Measurements from ENCODE around the gene VSTM2A. TPM values are rescaled to one million over a fixed set of nuclear protein-coding genes. Genes with fewer than 3 reads are reported as not detected.

Gene VSTM2A
- total RNA-seq, 2 donors from 2014 or later = 0.72 to 4.2 TPM

DNA sequence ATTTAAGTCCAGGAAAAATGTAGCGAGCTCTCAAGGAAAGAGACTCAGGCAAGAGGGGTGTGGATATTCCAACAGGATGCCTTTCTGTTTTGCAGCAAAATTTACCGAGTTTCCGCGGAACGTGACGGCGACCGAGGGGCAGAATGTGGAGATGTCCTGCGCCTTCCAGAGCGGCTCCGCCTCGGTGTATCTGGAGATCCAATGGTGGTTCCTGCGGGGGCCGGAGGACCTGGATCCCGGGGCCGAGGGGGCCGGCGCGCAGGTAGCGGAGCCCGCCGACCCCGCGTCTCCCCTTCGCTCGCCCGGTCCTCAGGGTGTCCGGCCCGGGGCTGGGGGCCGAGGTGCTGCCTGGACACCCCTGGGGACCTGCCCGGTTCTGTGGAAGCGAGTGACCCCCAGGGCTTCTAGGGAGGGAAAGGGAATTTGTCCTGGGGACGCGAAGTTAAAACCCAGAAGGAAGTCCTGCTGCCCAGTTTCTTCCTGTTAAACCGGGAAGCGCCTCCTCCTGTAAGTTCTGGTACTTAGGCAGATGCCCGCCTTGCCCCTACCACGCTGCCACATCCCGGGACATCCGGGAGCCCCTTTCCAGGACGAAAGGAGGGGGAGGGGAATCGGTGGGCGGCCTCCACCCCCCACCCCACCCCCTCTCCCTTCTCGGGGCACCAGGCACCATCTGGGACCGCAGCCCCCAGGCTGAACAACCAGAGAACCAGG, 2.5 kb downstream of the VSTM2A start:
- TF ChIP-seq, protein P1, sequence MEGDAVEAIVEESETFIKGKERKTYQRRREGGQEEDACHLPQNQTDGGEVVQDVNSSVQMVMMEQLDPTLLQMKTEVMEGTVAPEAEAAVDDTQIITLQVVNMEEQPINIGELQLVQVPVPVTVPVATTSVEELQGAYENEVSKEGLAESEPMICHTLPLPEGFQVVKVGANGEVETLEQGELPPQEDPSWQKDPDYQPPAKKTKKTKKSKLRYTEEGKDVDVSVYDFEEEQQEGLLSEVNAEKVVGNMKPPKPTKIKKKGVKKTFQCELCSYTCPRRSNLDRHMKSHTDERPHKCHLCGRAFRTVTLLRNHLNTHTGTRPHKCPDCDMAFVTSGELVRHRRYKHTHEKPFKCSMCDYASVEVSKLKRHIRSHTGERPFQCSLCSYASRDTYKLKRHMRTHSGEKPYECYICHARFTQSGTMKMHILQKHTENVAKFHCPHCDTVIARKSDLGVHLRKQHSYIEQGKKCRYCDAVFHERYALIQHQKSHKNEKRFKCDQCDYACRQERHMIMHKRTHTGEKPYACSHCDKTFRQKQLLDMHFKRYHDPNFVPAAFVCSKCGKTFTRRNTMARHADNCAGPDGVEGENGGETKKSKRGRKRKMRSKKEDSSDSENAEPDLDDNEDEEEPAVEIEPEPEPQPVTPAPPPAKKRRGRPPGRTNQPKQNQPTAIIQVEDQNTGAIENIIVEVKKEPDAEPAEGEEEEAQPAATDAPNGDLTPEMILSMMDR (IDR thresholded peaks at IDR 0.05) = no peak
- Histone ChIP-seq H3K27me3 (peaks cover 46% of the 10 kb centered on the region), H3K9me3 (no peaks in the 10 kb centered on the region), H3K4me3 (no peak overlapping the region), H3K27ac (no peak overlapping the region), H3K36me3 (no peaks in the 10 kb centered on the region), H3K9ac (ENCODE audit: low read depth in 2 of 2, low read length in 2 of 2) (no peak overlapping the region), H3K4me1 (no peaks in the 10 kb centered on the region)
- intact Hi-C loops (cut with DNase I) = no loop called here
- no peak for DNase-seq

DNA sequence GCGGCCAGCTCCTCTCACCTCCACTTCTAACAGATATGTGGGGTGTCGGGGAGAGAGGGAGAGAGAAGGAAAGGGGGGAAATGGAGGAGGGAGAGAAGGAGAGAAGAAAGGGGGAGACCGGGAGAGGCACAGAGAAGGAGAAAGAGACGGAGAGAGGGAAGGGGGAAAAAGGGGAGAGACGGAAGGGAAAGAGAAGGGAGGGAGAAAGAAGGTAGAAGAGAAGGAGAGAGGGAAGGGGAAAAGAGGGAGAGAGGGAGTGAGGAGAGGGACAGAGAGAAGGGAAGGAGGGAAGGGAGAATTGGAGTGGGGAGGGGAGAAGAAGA, 3.0 kb downstream of the VSTM2A start:
- intact Hi-C loops (cut with DNase I) = no loop called here
- H3K27ac ChIP-seq = no peak overlapping the region
- no peaks in the 10 kb centered on the region for H3K9me3 ChIP-seq
- H3K4me3 ChIP-seq = no peak overlapping the region
- TF ChIP-seq, protein P1 (IDR thresholded peaks at IDR 0.05) = no peak
- DNase-seq = no peak
- H3K36me3 ChIP-seq = no peaks in the 10 kb centered on the region
- H3K9ac ChIP-seq (ENCODE audit: low read depth in 2 of 2, low read length in 2 of 2) = no peak overlapping the region
- H3K4me1 ChIP-seq = no peaks in the 10 kb centered on the region
- H3K27me3 ChIP-seq = peaks cover 46% of the 10 kb centered on the region

DNA sequence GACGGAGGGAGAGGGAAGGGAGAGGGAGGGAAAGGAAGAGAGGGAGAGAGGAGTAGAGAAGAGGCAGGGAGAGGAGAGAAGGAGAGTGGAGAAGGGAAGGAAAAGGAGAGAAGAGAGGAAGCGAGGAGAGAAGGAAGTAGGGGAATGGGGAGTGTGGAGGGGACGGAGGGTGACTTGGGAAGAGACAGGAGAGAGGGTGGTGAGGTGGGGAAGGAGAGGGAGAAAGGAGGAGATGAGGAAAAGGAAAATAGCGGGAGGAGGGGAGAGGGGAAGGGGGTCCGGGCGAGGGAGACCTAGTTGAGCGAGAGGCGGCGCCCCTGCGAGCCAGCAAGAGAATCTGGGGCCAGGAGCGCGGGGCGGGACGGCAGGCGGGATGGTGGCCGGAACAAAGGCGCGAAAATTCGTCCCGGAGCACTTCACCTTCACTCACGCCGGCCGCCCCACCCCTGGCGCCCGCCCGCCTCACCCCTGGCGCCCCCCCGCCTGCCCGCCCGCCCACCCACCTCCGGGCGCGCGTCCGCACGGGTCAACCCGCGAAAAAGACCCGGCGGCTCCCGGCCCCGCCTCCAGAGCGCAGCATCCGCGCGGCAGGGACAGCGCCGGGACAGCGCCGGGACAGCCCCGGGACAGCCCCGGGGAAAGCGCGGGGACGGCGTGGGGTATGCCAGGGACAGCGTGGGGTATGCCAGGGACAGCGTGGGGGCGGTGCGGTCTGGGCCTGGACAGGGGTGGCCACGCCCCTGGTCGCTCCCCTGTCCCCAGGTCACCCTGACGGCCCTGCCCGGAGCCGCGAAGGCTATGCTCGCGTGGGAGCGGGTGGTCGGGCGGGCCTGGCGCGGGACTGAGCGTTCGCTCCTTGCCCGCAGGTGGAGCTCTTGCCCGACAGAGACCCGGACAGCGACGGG, 4.2 kb downstream of the VSTM2A start:
- peaks cover 44% of the 10 kb centered on the region for H3K27me3 ChIP-seq
- no peak for DNase-seq

DNA sequence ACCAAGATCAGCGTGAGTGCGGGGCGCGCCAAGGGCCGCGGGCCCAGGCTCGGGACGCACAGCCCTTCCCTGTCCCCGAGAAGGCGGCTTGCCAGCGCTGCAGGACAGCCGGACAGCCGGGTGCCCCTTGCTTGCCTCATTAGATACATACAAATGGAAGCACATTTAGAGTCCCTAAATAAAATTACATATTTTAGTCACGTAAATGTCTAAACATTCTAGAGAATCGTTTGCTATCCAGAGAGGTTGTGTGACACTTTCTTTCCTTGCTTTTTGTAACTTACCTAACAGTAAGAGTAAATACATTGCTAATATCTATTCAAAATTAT, 4.8 kb downstream of the VSTM2A start:
- H3K9me3 ChIP-seq = no peaks in the 10 kb centered on the region
- H3K27ac ChIP-seq = no peak overlapping the region
- H3K36me3 ChIP-seq = no peaks in the 10 kb centered on the region
- H3K4me3 ChIP-seq = peak overlapping the region; percentile 20
- TF ChIP-seq, protein P1 (IDR thresholded peaks at IDR 0.05) = no peak
- DNase-seq = no peak
- intact Hi-C loops (cut with DNase I) = no loop called here
- H3K27me3 ChIP-seq = peaks cover 37% of the 10 kb centered on the region
- no peaks in the 10 kb centered on the region for H3K4me1 ChIP-seq
- H3K9ac ChIP-seq (ENCODE audit: low read depth in 2 of 2, low read length in 2 of 2) = no peak overlapping the region

More for the DNA sequence above, 4.2 kb downstream of the VSTM2A start:
- Histone ChIP-seq H3K4me3 (peak overlapping the region; percentile 20), H3K36me3 (no peaks in the 10 kb centered on the region), H3K9me3 (no peaks in the 10 kb centered on the region), H3K4me1 (no peaks in the 10 kb centered on the region), H3K27ac (no peak overlapping the region), H3K9ac (ENCODE audit: low read depth in 2 of 2, low read length in 2 of 2) (no peak overlapping the region)
- TF ChIP-seq, protein P1 (IDR thresholded peaks at IDR 0.05) = no peak
- intact Hi-C loops (cut with DNase I) = no loop called here

DNA sequence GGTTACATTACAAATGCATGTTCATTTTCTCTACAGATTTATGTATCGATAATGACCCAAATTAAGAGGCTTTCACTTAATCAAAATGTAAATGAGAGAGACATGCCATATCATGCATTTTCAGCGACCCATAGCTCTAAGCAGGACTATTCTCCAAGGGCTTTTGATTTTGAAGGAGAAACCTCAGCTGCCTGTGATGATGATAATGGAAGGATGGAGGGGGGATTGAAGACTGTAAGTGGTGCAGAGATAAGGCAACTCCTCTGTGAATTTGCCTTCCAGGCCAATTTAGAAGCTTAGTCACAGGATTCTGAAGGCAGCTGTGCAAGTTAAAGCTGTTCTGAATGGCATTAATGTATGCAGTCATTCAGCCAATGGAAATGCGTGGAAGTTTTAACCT, 8.3 kb downstream of the VSTM2A start:
- Histone ChIP-seq H3K27me3 (peaks cover 16% of the 10 kb centered on the region), H3K9ac (ENCODE audit: low read depth in 2 of 2, low read length in 2 of 2) (no peak overlapping the region), H3K4me1 (no peaks in the 10 kb centered on the region), H3K36me3 (no peaks in the 10 kb centered on the region), H3K4me3 (no peak overlapping the region), H3K9me3 (no peaks in the 10 kb centered on the region), H3K27ac (no peak overlapping the region)
- intact Hi-C loops (cut with DNase I) = no loop called here
- TF ChIP-seq, protein P1 (IDR thresholded peaks at IDR 0.05) = no peak
- no peak for DNase-seq
